HG02840 (cell line): ENCODE results near the gene DDI2.
"Not testable (repeated sequence)": the region's sequence is repeated elsewhere in the genome, so short reads cannot be mapped to it uniquely, and the experiment has no call there.

Source experiments
- ATAC-seq: cut with Tn5 transposase; IDR thresholded peaks from one replicate; pipeline ENCODE4 v1.9.1; 2021; ENCODE audit warnings: mild to moderate bottlenecking, moderate library complexity, moderate number of reproducible peaks; ENCODE audit not compliant: unreplicated experiment, low FRiP score

Gene DDI2

DNA sequence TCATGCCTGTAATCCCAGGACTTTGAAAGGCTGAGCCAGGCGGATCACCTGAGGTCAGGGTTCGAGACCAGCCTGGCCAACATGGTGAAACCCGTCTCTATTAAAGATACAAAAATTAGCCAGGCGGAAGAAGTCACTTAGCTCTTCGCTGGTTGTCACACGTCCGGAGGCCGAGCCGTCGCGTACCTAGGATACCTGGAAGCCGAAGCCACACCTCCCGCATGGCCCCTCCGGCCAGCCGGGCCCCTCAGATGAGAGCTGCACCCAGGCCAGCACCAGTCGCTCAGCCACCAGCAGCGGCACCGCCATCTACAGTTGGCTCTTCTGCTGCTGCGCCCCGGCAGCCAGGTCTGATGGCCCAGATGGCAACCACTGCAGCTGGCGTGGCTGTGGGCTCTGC, 12.9 kb upstream of the DDI2 start:
- not testable (repeated sequence) for ATAC-seq

GRCh38 chr1:15605398-15606383, 11.6 kb upstream of the DDI2 start:
- ATAC-seq, result no peak

DNA sequence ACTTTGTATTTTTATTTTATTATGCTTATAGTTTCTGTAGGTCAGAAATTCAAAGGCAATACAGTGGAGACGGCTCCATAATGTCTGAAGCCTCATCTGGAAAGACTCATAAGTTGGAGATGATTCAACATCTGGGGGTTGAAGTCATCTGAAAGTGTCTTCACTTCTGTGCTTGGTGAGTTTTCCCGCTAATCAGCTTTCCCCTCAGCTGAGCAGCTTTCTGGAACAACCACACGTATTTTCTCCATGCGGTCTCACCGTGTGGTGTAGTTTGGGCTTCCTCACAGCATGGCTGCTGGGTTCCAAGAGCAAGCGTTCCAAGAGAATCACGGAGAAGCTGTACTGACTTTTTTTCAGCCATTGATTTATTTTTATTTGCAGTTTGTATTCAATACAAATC, 7.6 kb upstream of the DDI2 start:
- no peak for ATAC-seq

- ATAC-seq, result no peak
Measured at GRCh38 chr1:15610167-15610566, 7.1 kb upstream of the DDI2 start.

DNA sequence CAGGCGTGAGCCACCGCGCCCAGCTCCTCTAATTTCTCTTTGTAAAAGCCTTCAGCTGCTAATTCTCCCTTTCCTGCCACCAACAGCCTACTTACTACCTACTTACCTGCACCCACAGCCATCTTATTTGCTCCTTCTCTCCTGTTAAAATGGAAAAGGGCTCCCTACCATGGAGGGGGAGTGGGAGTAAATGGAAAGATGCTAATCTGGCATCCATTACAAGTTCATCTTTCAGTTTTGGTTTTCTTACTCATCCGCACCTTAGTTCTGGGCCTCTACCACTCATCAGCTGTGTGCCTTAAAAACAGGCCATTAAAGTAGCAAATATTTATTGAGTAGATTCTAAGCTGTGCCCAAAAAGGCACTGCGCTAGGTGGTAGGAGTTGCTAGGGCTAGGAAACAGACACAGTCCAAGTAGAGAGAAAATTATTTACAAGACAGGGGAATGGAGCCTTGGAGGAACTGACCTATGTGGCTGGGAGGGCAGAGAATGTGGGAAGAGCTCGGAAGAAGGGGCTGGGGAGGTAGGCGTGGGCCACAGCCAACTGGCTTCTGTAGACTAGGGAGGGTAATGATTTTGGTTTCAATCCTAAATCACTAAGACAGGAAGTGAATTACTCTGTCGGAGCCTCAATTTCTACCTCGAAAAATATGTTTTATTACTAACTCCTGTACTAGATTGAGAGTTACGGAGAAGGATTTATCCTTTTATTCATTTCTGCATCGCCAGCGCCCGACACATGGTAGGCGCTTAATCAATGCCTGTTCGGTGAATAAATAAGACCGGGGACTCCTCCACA, 685 bp upstream of the DDI2 start:
- no peak for ATAC-seq

GRCh38 chr1:15618077-15618654, 908 bp downstream of the DDI2 start:
- ATAC-seq, result peak; percentile 26

DNA sequence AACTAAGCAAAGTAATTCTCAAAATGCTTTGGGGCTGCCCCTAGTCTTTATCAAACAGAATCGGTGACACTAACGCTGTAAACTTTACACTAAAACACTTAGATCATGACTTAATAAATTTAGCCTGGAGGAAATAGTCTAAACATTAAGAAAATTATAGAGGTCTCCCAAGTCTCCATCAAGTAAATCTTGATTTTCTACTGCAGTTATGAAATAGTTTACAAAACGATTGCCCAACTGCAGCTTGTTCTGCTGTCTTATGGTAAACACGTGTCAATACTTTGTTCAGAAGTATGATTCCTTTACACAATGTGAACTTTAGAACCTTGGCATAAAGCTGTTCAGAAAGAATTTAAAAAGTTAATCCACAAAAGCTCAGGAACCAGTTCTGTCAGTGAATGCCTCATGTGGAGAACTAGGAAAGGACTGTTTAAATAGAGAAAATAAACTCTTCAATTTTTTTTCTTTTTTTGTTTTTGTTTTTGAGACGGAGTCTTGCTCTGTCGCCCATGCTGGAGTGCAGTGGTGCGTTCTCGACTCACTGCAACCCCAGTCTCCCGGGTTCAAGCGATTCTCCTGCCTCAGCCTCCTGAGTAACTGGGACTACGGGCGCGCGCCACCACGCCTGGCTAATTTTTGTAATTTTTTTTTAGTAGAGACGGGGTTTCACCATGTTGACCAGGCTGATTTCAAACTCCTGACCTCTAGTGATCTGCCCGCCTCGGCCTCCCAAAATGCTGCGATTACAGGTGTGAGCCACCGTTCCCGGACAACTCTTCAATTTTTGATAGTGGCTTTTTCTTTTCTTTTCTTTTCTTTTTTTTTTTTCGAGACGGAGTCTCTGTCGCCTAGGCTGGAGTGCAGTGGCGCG, 1.6 kb downstream of the DDI2 start:
- ATAC-seq, result no peak

- no peak for ATAC-seq
Measured at GRCh38 chr1:15620155-15620545, 2.9 kb downstream of the DDI2 start.

GRCh38 chr1:15620902-15621682, 3.8 kb downstream of the DDI2 start:
- ATAC-seq, result no peak

DNA sequence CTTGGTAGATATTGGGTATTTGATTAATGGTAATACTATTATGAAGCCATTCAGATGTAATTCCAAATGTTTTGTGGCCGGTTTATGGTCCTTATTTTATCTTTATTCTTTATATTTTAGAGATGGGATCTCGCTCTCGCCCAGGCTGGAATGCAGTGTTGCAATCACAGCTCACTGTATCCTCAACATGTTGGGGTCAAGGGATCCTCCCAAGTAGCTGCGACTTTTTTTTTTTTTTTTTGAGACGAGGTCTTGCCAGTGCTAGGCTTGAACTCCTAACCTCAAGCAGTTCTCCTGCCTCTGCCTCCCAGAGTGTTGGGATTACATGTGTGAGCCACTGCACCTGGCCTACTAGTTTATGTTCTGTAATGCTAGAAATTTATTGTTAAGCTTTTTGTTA, 4.7 kb downstream of the DDI2 start:
- ATAC-seq, result no peak

GRCh38 chr1:15622712-15623373, 5.6 kb downstream of the DDI2 start:
- ATAC-seq, result no peak

DNA sequence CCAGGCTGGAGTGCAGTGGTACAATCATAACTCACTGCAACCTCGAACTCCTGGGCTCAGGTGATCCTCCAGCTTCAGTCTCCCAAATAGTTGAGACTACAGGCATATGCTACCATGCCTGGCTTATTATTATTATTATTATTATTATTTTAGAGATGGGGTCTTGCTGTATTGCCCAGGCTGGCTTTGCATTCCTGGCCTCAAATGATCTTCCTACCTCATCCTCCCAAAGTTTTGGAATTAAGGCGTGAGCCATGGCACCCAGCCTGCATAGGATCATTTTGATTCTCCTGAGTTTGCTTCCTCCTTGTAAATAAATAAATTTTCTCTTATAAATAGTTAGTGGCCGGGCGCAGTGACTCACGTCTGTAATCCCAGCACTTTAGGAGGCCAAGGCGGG, 6.2 kb downstream of the DDI2 start:
- no peak for ATAC-seq

- ATAC-seq, result no peak
Measured at GRCh38 chr1:15624133-15624714, 7.0 kb downstream of the DDI2 start.

DNA sequence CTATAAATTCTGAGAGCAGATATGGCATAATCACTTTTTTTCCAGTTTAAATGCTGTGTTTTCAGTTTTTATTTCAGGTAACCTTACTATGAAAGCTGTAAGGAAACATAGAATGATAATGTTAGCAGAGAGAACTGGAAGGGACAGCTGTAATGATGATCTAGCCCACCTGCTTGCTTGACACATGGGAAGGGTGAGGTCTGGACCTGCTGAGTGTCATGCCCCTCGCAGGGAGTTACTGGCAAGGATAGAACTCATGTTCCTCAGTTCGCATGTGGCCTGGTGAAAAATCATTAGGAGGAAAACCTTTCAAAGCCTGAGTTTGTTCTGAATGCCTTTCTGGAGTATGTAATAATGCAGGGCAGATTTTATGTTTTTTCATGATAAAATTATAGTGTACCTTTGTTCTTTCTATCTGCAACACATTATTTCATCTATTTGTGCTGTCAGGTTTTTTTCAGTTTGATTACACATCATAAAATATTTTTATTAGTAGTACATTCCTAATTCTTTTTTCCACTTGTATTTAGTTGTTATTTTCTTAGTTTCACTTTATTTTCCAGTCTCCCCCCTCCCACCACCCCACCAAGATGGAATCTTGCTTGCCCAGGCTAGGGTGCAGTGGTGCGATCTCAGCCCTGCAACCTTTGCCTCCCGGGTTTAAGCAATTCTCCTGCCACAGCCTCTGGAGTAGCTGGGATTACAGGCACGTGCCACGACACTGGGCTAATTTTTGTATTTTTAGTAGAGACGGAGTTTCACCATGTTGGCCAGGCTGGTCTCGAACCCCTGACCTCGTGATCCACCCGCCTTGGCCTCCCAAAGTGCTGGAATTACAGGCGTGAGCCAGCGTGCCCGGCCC, 8.0 kb downstream of the DDI2 start:
- no peak for ATAC-seq

DNA sequence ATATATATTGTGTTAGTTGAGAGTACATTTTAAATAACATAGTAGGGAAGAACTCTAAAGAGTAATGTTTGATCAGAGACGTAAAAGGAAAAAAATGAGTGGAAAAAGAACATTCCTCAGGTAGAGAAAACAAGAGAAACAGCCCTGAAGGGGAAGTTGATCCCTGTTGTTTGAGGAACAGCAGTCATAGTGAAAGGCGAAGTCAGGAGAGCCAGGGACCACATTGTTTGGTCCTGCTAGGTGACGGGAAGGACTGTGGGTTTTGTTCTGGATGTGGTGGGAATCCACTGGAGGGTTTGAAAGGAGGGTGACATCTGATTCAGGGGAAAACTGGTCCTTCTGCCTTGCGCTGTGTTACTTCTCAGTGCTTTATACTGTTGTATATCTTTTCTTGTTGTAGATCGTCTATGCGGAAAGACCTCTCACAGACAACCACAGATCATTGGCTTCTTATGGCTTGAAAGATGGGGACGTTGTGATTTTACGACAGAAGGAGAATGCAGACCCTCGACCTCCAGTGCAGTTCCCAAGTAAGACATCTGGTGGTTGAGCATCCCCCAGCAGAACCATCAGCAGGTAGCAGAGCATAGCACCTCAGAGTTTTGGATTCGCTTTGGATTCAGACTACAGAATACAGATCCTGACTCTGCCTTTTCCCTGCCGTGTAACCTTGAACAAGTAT, 9.2 kb downstream of the DDI2 start:
- no peak for ATAC-seq

DNA sequence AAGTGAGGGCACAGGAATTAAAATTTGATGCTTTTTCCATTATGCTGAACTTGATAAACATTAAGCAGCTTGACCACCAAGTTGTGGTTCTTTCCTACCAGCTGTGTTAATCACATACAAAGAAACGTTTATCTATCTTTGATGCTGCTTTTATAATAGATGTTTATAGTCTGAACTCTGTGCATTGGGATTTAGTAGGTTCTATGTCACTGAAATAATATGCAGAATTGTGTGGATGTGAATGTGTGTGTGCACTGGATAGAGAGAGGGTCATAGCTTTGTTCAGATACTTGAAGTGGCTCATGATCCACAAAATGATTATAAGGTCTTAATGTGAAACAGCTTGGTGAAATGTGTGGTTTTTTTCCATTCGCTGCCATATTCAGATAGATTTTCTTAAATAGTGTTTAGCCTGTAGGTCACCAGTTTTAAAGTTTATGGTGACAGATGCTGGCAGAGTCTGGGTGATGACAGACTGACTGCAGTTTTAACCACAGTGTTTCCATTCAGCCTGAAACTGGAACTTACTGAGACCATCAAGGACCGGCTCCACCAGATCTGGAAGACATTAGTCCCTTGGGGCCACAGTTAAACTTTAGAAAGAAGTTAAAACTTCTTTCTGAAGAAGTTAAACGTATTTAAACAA, 10.2 kb downstream of the DDI2 start:
- ATAC-seq, result peak; percentile 73

GRCh38 chr1:15628003-15628402, 10.7 kb downstream of the DDI2 start:
- no peak for ATAC-seq
